ENCODE results near the gene U2AF1L4. TPM values are rescaled to one million over a fixed set of nuclear protein-coding genes. Genes with fewer than 3 reads are reported as not detected.

Gene U2AF1L4
- total RNA-seq, 1 experiment from 2014 or later, result 14.3 TPM

DNA sequence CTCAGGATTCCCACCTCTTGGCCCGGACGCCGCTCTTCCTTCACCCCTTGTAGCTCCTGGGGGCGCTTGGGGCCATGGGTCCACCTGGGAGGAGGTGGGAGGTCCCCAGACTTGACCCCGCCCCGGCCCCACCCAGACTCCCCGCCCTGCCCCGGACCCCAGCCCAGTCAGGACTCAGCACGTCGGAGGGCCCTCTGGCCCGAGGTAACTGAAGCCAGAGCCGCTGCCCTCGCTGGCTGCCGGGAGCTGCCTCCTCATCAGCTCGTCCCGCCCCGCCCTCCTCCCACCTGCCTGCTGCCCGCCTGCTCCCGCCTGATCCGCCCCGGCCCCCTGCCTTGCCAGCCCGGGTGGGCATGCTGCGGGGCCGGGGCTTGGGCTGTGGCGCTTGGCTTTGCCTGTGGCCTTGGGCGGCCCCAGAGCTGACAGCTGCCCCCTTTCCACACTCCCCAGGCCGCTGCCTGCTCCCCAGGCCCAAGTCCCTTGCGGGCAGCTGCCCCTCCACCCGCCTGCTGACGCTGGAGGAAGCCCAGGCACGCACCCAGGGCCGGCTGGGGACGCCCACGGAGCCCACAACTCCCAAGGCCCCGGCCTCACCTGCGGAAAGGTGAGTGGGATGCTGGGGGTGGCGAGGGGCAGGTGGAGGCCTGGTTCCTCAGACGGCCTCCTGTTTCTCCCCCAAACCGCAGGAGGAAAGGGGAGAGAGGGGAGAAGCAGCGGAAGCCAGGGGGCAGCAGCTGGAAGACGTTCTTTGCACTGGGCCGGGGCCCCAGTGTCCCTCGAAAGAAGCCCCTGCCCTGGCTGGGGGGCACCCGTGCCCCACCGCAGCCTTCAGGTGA lies 39.5 kb upstream of the U2AF1L4 start:
- TF ChIP-seq EZH2 (IDR thresholded peaks at IDR 0.05; ENCODE audit: low read depth), result no peak
- TF ChIP-seq, protein P1, sequence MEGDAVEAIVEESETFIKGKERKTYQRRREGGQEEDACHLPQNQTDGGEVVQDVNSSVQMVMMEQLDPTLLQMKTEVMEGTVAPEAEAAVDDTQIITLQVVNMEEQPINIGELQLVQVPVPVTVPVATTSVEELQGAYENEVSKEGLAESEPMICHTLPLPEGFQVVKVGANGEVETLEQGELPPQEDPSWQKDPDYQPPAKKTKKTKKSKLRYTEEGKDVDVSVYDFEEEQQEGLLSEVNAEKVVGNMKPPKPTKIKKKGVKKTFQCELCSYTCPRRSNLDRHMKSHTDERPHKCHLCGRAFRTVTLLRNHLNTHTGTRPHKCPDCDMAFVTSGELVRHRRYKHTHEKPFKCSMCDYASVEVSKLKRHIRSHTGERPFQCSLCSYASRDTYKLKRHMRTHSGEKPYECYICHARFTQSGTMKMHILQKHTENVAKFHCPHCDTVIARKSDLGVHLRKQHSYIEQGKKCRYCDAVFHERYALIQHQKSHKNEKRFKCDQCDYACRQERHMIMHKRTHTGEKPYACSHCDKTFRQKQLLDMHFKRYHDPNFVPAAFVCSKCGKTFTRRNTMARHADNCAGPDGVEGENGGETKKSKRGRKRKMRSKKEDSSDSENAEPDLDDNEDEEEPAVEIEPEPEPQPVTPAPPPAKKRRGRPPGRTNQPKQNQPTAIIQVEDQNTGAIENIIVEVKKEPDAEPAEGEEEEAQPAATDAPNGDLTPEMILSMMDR (conservative IDR thresholded peaks at IDR 0.05), result no peak
- no TSS peak for BruUV-seq (replicated peaks)
- Histone ChIP-seq H3K4me1 (replicated peaks; ENCODE audit: insufficient read depth) (no peaks in the 10 kb centered on the region), H2AFZ (no peak overlapping the region), H3K79me2 (ENCODE audit: low read depth) (no peaks in the 10 kb centered on the region), H3K27me3 (ENCODE audit: insufficient read depth, low read depth) (peaks cover 15% of the 10 kb centered on the region), H3K9me3 (ENCODE audit: insufficient read depth, low read depth) (no peaks in the 10 kb centered on the region), H3F3A (ENCODE audit: insufficient read depth, low read depth) (0 out of 2 replicates have a peak, but pooled peaks cover 4% of the 10 kb centered on the region), H3K36me3 (ENCODE audit: low read depth) (no peaks in the 10 kb centered on the region), H3K4me2 (no peak overlapping the region), H3K27ac (no peak overlapping the region), H4K20me1 (ENCODE audit: insufficient read depth) (no peaks in the 10 kb centered on the region), H3K4me3 (no peak overlapping the region), H3K9me2 (ENCODE audit: insufficient read depth) (no peaks in the 10 kb centered on the region)
- intact Hi-C loops (cut with micrococcal nuclease; ENCODE audit: unreplicated experiment), result no loop called here
- ChIA-PET CTCF (interaction anchor here (0.6 kb wide), 1 partner anchor 34 kb away, joined by 7 read pairs; no protein-coding TSS in a partner anchor), POLR2A (ENCODE audit: unreplicated experiment) (interaction anchor here (0.6 kb wide), 1 partner anchor 37 kb away, joined by 3 read pairs; no protein-coding TSS in a partner anchor)
- no peak for DNase-seq

DNA sequence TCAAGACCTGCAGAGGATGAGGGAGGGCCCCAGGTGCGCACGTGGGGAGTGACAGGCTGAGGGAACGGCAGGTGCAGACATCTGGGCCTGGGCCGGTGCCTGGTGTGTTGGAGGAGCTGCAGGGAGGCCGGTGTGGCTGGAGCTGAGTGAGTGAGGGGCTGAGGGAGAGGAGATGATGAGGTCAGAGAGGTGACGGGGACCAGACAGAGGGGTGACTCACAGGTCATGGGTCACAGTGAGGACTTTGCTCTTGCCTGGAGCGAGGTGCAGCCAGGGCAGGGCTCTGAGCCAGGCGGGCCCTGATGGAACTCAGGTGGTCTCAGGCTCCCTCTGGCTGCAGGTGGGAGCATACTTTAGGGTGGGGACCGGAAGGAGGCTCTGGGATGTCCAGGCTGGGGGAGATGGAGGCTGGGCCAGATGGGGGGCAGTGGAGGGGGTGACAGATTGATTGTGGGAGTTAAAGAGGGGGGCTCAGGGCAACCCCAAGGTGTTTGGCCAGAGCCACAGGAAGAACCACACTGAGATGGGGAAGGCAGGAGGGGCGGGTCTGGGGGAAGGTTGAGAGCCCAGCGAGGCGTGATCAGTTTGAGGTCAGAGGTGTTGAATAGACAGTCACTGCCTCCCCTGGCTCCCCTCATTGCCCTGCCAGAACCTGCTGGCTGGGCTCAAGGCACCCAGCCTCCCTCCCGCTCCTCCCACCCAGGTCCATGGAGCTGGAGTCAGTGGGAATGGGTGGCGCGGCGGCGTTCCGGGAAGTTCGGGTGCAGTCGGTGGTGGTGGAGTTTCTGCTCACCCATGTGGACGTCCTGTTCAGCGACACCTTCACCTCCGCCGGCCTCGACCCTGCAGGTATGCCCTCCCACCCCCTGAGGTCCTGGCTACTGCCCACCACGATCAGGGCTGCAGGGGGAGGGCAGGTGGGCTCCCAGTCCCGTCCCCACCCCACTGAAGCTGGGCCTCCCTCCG lies 38.5 kb upstream of the U2AF1L4 start:
- no peaks in the 10 kb centered on the region for H3K9me2 ChIP-seq (ENCODE audit: insufficient read depth)
- no TSS peak for BruUV-seq (replicated peaks)
- intact Hi-C loops (cut with micrococcal nuclease; ENCODE audit: unreplicated experiment), result no loop called here
- no peak for DNase-seq
- H3K4me1 ChIP-seq (replicated peaks; ENCODE audit: insufficient read depth), result no peaks in the 10 kb centered on the region
- ChIA-PET CTCF (interaction anchor here (0.6 kb wide), 2 partner anchors 33 to 102 kb away, joined by 5 to 7 read pairs; no protein-coding TSS in a partner anchor), POLR2A (ENCODE audit: unreplicated experiment) (interaction anchor here (0.6 to 0.7 kb wide), 2 partner anchors 36 to 148 kb away, joined by 3 to 10 read pairs; no protein-coding TSS in a partner anchor)
- TF ChIP-seq EZH2 (IDR thresholded peaks at IDR 0.05; ENCODE audit: low read depth), result no peak
- TF ChIP-seq, protein P1 (conservative IDR thresholded peaks at IDR 0.05), result no peak
- H3K4me2 ChIP-seq, result no peak overlapping the region
- no peaks in the 10 kb centered on the region for H3K79me2 ChIP-seq (ENCODE audit: low read depth)
- no peaks in the 10 kb centered on the region for H3K36me3 ChIP-seq (ENCODE audit: low read depth)
- no peak overlapping the region for H2AFZ ChIP-seq
- H3F3A ChIP-seq (ENCODE audit: insufficient read depth, low read depth), result 0 out of 2 replicates have a peak, but pooled peaks cover 4% of the 10 kb centered on the region
- no peak overlapping the region for H3K4me3 ChIP-seq
- H3K27me3 ChIP-seq (ENCODE audit: insufficient read depth, low read depth), result peaks cover 12% of the 10 kb centered on the region
- no peak overlapping the region for H3K27ac ChIP-seq
- H3K9me3 ChIP-seq (ENCODE audit: insufficient read depth, low read depth), result no peaks in the 10 kb centered on the region
- H4K20me1 ChIP-seq (ENCODE audit: insufficient read depth), result no peaks in the 10 kb centered on the region

DNA sequence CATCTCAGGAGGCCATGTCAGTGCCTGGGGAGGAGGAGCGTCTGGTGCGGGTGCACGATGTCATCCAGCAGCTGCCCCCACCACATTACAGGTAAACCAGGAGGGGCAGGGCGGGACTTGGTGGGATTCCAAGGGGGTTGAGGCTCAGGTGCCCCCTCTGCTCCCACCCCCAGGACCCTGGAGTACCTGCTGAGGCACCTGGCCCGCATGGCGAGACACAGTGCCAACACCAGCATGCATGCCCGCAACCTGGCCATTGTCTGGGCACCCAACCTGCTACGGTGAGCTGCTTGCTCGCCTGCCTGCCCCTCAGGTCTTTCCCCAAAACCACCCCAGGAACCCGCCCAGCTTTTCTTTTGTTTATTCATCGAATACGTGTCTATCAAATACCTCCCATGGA lies 37.4 kb upstream of the U2AF1L4 start:
- Histone ChIP-seq H3K9me3 (ENCODE audit: insufficient read depth, low read depth) (no peaks in the 10 kb centered on the region), H3F3A (ENCODE audit: insufficient read depth, low read depth) (0 out of 2 replicates have a peak, but pooled peaks cover 4% of the 10 kb centered on the region), H3K27ac (no peak overlapping the region), H3K4me3 (no peak overlapping the region), H3K9me2 (ENCODE audit: insufficient read depth) (no peaks in the 10 kb centered on the region), H4K20me1 (ENCODE audit: insufficient read depth) (no peaks in the 10 kb centered on the region), H3K4me1 (replicated peaks; ENCODE audit: insufficient read depth) (no peaks in the 10 kb centered on the region), H3K4me2 (no peak overlapping the region), H3K79me2 (ENCODE audit: low read depth) (no peaks in the 10 kb centered on the region), H2AFZ (no peak overlapping the region), H3K36me3 (ENCODE audit: low read depth) (no peaks in the 10 kb centered on the region), H3K27me3 (ENCODE audit: insufficient read depth, low read depth) (peaks cover 8% of the 10 kb centered on the region; the same call in 1 of the 2 replicates)
- POLR2A ChIA-PET (ENCODE audit: unreplicated experiment), result no interaction called here
- CTCF ChIA-PET, result no interaction called here
- BruUV-seq (replicated peaks), result no TSS peak
- TF ChIP-seq, protein P1 (conservative IDR thresholded peaks at IDR 0.05), result no peak
- no peak for TF ChIP-seq EZH2 (IDR thresholded peaks at IDR 0.05; ENCODE audit: low read depth)
- no peak for DNase-seq
- intact Hi-C loops (cut with micrococcal nuclease; ENCODE audit: unreplicated experiment), result no loop called here
